IPS-11a (cell line): ENCODE measurements around the gene PIM3.
A peak's percentile ranks its signal among the peaks of the same experiment; 100 is the strongest.

ENCODE experiments used
- H3K4me3 ChIP-seq: one replicate; pipeline ENCODE4 v1.5.1; 2013; ENCODE audit warnings: low read depth, low read length, control low read depth

Gene PIM3

GRCh38 chr22:49966041-49966773 lies 5.6 kb downstream of the PIM3 start:
- no peak overlapping the region for H3K4me3 ChIP-seq

- no peak overlapping the region for H3K4me3 ChIP-seq
Measured at GRCh38 chr22:49966774-49967705, 6.5 kb downstream of the PIM3 start.

DNA sequence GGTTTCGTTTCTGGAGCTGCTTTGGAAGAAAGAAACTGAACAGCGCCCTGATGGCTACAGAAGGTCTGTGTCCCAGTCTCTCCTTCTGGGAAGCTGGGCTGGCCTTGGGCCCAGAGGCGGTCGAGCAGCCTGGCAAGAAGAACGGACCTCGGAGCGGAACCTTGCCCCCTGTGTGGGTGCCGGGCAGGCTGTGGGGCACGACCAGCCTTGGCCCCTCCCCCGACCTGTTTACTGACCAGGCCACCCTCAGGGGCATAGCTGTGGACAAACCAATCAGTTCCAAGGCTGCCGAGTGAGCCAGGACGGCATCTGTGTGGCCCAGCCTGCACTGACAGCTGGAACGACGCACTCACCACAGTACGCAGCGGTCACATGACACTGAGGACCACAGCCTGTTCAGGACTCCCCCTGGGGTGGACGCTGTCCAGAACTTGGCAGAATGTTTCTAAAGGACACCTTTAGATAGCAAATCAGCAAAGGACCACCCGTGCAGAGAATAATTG lies 7.2 kb downstream of the PIM3 start:
- no peak overlapping the region for H3K4me3 ChIP-seq

- H3K4me3 ChIP-seq = no peak overlapping the region
Measured at GRCh38 chr22:49968313-49968830, 7.8 kb downstream of the PIM3 start.

DNA sequence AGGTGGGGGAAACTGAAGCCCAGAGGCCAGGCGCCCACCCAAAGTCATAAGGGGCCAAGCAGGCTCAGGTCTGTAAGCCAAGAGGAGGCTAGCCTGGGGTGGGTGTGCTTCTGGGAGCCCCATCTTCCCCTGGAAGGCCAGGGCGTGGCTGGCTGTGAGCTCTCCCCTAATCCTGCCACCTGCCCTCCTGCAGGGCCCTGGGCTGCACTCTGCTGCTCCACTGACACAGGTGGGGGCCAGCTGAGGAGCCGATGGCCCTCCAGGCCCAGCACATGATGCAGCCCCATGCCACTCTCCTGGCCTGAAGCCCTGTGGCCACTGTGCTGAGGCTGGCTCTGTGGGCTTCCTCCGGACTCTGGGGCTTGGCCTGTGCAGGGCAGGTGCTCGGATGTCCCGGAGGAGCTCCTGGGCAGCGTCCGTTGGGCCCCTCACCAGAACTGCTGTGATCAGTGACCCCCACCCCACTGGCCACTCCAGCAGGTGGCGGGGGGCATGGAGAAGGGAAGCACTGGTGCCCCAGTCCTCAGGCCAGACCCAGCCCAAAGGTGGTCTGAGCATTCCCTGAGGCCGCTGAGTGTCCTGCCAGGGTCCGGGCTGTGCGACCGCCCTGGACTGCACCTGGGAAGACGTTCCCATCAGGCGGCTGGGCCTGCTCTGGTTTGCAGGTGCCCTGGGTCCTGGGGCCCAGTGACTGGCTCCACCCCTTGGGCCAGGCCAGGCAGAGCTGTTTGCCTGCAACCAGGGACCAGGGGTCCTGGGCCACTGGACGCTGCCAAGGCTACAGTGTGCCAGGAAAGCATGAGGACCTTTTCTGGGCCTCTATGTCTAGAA lies 8.5 kb downstream of the PIM3 start:
- H3K4me3 ChIP-seq = no peak overlapping the region

DNA sequence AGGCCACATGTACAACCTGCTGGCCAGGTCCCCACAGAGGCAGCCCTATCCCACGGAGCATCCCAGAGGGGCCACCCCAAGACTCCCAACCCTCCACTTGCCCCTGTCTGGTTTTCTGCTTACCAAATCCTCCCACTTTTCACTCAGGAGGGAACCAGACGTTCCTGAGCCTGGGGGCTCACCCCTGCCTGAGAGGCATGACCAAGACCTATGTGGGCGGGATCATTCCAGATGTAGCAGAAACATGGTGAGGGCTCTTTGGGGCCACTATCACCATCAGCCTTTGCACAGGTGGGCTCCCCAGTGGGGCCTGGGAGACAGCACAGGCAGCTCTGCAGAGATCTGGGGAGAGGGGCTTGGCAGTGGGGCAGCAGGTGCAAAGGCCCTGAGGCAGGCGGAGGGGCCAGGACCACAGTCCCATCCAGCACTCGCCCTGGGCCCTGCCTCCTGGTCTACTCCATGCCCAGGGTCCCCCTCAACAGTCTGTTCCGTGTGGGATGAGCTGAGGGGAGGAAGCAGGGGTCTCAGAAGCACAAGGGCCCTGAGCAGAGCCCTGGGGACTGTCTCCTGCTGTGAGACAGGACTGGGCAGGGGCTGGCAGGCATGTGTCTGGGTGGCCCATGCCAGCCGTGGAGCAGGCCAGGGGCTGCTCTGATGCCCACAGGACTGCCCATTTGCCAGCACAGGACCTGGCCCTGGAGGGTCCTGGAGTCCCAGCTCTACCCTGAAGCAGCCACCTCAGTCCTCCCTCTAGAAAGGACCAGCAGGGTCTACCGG lies 9.4 kb downstream of the PIM3 start:
- H3K4me3 ChIP-seq = no peak overlapping the region

DNA sequence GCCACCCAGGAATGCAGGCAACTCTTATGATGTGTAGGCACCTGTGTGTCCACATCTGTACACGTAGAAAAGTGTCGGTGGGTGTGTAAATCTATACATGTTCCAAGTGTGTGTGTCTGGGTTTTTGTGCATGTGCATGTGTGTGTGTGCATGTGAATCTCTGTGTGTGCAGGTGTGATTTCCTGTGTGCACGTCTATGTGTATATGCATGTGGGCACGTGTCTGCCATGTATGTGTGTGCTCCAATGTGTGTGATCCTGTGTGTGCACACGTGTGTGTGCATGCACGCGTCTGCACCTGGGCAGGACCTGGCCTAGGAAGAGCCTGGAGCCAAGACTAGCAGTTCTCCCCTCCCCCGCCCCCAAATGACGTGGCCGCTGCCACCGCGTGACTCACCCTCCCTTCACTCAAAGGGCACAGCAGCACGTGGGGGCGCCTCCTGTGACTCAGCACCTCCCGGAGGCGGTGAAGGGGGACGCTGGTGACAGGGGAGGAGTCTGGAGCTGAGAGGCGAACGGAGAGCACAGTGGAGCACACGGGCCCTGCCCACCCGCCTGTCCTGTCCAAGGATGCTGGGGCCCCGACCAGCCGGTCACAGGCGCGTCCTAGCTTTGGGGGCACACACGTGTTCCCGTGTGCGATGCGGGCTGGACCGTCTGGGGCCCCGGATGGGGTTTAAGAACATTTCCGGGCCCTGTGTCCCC lies 10.1 kb downstream of the PIM3 start:
- peak overlapping the region; percentile 4 for H3K4me3 ChIP-seq

DNA sequence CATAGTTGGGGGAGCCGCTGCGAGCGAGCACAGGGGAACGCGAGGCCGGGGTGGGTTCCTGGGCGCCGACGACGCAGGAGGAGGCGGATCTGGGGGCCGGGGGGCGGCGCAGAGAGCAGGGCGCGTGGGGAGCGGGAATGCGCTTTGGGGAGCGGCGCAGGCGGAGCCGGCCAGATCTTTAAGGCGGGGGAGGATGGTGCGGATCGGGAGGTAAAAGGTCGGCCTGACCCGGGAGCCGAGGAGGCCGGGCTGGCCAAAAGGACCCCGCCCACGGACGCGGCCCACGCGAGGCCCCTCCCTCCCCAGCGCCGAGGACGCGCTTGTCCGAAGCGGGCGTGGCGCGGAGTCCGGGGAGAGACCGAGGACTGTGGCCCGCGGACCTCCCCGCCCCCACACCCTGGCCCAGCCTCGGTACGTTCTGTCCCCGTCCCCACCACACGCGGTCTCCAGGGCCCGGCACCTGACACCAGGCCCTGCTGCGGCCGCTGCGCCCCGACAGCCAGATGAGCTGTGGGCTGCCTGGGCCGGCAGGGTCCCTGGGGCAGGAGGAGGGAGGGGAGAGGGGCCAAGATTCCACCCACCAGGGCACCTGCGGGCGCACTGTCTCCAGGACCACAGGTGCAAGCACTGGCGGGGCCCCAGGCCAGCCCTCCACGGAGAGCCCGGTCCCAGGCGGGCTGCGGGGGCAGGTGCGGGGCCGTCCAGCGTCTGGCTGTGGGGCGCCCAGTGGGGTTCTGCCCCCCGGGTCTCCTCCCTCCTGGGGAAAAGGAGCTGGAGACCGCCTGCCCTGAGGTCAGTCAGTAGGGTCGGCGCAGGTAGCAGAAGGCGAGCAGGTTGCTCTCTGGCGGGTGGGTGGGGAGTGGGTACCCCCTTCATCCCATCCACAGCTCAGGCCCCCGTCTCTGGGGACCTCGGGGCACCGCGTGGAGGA lies 10.9 kb downstream of the PIM3 start:
- peak overlapping the region; percentile 20 for H3K4me3 ChIP-seq

DNA sequence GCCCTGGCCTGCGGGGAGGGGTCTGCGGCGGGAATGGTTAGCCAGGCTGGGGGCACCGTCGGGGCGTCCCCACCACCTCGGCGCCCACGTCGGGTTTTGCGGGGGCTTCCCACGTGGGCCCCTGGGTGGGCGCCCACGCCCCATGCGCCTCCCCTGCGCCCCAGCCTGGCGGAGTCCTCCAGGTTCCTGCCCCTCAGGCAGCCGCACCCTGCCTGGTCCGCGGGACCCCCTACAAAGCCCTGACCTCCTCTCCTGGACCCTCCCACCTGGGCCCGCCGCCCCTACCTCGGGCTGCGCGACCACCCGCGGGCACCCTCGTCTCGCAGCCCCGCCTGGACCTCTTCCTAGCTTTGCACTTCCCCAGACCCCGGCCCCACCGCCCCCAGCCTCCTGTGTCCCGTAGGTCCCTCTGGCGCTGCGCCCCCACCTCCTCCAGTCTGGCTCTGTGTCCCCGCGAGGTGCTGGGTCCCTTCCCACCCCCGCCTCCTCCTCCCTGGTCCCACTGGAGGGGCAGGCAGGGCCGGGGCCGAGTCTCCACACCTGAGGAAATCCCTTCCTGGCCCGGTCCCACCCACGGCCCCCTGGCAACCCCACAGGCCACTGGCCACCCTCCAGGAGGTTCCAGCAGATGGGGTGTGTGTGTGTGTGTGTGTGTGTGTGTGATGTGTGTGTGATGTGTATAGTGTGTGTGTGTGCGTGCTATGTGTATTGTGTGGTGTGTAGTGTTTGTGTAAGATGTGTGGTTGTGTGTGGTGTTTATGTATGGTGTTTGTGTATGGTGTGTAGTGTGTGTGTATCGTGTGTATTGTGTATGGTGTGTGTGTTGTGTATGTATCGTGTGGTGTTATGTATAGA lies 11.8 kb downstream of the PIM3 start:
- H3K4me3 ChIP-seq = no peak overlapping the region

DNA sequence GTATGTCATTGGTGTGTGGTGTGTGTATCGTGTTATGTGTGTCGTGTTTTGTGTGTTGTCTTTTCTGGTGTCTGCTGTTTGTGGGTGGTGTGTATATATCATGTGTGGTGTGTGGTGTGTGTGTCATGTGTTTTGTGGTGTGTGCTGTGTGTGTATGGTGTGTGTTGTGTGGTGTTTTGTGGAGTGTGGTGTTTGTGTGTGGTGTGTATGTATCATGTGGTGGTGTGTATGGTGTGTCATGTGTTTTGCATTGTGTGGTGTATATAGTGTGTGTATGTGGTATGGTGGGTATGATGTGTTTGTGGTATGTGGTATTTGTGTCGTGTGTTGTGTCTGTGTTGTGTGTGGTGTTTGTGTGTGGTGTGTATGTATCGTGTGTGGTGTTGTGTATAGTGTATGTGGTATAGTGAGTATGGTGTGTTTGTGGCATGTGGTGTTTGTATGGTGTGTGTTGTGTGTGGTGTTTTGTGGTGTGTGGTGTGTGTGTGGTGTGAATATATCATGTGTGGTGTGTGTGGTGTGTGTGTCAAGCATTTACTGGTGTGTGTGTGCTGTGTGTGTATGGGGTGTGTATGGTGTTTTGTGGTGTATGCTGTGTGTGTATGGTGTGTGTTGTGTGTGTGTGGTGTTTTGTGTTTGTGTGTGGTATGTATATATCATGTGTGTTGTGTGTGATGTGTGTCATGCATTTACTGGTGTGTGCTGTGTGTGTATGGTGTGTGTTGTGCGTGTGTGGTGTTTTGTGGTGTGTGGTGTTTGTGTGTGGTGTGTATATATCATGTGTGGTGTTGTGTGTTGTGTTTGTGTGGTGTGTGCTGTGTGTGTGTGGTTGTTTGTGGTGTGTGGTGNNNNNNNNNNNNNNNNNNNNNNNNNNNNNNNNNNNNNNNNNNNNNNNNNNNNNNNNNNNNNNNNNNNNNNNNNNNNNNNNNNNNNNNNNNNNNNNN lies 12.7 kb downstream of the PIM3 start:
- no peak overlapping the region for H3K4me3 ChIP-seq

DNA sequence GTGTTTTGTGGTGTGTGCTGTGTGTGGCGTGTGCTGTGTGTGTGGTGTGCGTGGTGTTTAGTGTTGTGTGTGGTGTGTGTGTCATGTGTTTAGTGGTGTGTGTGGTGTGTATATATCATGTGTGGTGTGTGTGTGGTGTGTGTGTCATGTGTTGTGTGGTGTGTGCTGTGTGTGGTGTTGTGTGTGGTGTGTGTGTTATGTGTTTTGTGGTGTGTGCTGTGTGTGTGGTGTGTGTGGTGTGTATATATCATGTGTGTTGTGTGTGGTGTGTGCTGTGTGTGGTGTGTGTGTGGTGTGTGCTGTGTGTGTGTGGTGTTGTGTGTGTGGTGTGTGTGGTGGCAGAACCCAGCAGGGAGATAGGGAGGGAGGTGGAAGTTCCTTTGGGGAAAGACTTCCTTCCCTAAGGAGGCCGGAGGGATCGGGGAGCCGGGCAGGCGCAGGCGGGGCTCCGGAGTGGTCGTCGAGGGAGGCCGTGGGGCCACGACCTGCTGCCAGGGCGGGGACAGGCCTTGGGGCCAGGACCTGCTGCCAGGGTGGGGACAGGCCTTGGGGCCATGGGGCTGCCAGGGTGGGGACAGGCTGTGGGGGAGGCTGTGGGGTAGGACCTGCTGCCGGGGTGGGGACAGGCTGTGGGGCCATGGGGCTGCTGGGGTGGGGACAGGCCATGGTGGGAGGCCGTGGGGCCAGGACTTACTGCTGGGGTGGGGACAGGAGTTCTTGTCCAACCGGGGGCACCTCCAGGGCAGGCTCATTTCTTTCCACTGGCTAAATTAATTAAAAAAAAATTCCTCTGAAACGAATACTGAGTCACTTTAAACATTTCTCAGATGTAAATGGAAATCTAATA lies 15.2 kb downstream of the PIM3 start:
- H3K4me3 ChIP-seq = no peak overlapping the region

DNA sequence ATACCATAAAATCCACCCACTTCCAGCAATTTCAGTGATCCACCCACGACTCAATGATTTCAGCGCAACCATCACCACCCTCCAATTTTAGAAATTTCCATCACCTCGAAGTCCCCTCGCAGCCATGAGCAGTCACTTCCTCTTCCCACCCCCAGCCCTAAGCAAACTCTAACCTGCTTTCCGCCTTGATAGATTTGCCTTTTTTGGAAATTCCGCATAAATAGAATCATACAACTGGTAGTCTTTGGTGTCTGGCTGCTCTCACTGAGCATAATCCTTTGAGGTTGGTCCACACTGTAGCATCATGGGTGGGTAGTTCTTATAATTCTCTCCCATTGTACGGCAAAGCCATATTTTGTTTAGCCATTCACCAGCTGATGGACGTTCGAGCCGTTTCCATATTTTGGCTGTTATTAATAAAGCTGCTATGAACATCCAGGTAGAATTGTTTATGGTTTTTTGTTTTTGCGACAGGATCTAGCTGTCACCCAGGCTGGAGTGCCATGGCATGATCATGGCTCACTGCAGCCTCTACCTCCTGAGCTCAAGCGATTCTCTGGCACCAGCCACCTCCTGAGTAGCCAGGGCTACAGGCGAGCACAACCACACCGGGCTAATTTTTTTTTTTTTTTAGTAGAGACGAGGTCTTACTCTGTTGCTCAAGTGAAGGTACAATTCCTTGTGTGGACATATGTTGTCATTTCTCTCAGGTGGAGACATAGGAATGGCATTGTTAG lies 16.0 kb downstream of the PIM3 start:
- H3K4me3 ChIP-seq = no peak overlapping the region

DNA sequence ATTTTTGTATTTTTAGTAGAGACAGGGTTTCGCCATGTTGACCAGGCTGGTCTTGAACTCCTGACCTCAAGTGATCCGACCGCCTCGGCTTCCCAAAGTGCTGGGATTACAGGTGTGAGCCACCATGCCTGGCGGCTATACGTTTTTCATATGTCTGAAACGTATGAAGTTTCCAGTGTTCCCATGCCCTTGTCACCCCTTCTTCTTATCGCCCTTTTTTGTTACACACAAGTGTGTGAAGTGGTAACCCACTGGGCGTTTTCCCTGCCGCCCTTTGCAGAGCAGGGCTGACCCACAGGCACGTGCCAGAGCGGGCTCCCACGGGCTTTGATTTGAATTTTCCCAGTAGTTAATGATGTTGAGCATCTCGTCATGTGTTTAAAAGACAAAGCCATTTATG lies 17.0 kb downstream of the PIM3 start:
- no peak overlapping the region for H3K4me3 ChIP-seq

GRCh38 chr22:49979587-49980264 lies 19.2 kb downstream of the PIM3 start:
- no peak overlapping the region for H3K4me3 ChIP-seq
